Epithelial cell of esophagus (primary cell): Measurements from ENCODE around the gene KPNA6.
"Not testable (repeated sequence)": the region's sequence is repeated elsewhere in the genome, so short reads cannot be mapped to it uniquely, and the experiment has no call there.

Experiments
- DNase-seq: peaks from one replicate; pipeline ENCODE4 v3.0.0; 2010; ENCODE audit warnings: low read depth
- H3K4me3 ChIP-seq: 2 replicates; pipeline ENCODE4 v1.5.1; 2011; ENCODE audit warnings: mild to moderate bottlenecking, low read length, control low read depth
- TF ChIP-seq, protein P1 (sequence below): IDR thresholded peaks from 2 replicates; pipeline ENCODE4 v1.5.1; 2011; ENCODE audit warnings: low read depth, mild to moderate bottlenecking, low read length, control low read depth, inconsistent platforms; ENCODE audit not compliant: insufficient read depth; ENCODE audit errors: missing control alignments

KPNA6 gene

DNA sequence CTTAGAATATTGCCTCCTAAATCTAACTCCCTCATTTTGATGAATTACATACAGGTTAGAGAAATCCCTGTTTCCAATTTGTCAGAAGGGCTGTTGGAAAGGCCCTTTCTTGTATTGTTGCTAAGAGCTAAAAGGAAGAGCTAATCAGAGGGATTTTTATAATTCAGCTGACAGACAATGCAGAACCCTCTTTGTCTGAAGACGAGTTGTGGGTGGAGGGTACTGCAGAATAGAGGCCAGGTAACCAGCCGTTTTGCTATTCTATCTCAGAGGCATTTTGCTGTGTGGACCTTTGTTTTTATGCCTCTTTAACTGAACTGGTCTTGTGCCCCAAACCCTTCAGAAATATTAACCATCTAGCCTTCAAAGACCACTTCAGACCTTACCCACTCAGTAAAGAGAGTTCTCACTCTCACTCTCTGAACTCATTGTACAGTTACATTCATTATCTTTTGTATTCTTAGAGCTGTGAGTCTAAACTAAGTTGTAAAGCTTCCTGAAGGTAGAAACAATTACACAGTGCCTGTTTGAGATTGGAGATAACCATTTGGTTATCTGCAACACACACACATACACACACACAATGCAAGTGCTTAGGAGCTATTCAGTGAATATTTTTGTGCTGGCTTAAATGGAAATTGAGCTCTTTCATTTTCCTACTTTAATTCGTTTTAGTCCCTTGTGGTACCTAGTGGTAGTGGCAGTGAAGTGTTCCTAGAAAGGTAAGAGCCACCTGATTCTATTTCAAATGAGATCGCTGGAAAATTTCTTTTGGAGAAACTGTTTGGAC, 19.7 kb downstream of the KPNA6 start:
- no peak for DNase-seq
- TF ChIP-seq, protein P1, sequence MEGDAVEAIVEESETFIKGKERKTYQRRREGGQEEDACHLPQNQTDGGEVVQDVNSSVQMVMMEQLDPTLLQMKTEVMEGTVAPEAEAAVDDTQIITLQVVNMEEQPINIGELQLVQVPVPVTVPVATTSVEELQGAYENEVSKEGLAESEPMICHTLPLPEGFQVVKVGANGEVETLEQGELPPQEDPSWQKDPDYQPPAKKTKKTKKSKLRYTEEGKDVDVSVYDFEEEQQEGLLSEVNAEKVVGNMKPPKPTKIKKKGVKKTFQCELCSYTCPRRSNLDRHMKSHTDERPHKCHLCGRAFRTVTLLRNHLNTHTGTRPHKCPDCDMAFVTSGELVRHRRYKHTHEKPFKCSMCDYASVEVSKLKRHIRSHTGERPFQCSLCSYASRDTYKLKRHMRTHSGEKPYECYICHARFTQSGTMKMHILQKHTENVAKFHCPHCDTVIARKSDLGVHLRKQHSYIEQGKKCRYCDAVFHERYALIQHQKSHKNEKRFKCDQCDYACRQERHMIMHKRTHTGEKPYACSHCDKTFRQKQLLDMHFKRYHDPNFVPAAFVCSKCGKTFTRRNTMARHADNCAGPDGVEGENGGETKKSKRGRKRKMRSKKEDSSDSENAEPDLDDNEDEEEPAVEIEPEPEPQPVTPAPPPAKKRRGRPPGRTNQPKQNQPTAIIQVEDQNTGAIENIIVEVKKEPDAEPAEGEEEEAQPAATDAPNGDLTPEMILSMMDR: no peak
- H3K4me3 ChIP-seq: no peak overlapping the region

GRCh38 chr1:32128479-32128878, 20.6 kb downstream of the KPNA6 start:
- TF ChIP-seq, protein P1: no peak
- no peak overlapping the region for H3K4me3 ChIP-seq
- no peak for DNase-seq

GRCh38 chr1:32128964-32129363, 21.1 kb downstream of the KPNA6 start:
- H3K4me3 ChIP-seq: no peak overlapping the region
- TF ChIP-seq, protein P1: no peak
- DNase-seq: no peak

DNA sequence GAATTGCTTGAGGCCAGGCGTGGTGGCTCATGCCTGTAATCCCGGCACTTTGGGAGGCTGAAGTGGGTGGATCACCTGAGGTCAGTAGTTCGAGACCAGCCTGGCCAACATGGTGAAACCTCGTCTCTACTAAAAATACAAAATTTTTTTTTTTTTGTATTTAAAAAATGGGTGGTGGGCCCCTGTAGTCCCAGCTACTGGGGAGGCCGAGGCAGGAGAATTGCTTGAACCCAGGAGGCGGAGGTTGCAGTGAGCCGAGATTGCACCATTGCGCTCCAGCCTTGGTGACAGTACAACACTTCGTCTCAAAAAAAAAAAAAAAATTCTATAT, 26.1 kb downstream of the KPNA6 start:
- not testable (repeated sequence) for H3K4me3 ChIP-seq, DNase-seq

DNA sequence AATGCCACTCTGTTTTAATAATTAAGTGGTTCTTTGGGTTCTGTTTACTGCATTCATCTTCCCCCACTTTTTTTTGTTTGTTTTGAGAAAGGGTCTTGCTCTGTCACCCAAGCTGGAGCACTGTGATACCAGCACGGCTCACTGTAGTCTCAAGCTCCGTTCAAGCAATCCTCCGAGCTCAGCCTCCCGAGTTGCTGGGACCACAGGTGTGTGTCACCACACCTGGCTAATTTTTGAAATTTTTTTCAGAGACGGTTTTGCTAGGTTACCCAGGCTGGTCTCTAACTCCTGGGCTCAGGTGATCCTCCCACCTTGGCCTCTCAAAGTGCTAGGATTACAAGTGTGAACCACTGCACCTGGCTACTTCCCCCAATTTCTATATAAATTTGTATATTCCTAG, 29.3 kb downstream of the KPNA6 start:
- TF ChIP-seq, protein P1: no peak
- no peak overlapping the region for H3K4me3 ChIP-seq
- no peak for DNase-seq

DNA sequence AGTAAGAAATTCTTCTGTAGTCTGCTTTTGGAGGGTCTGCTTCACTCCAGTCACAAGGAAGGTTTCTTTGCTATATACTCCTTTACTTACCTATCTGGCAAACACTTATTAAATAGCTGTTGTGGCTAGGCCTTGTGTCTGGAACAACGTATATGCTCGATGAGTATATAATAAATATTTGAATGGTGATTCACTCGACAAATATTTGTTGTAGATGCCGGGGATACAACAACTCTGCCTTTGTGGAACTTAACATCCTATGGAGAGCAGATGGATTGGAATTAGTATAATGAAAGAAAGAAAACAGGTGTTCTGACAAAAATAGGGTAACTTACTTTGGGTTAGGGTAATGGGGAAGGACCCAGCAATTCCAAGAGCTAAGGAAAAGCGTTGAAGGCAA, 31.1 kb downstream of the KPNA6 start:
- TF ChIP-seq, protein P1: no peak
- DNase-seq: peak; percentile 66
- H3K4me3 ChIP-seq: no peak overlapping the region

DNA sequence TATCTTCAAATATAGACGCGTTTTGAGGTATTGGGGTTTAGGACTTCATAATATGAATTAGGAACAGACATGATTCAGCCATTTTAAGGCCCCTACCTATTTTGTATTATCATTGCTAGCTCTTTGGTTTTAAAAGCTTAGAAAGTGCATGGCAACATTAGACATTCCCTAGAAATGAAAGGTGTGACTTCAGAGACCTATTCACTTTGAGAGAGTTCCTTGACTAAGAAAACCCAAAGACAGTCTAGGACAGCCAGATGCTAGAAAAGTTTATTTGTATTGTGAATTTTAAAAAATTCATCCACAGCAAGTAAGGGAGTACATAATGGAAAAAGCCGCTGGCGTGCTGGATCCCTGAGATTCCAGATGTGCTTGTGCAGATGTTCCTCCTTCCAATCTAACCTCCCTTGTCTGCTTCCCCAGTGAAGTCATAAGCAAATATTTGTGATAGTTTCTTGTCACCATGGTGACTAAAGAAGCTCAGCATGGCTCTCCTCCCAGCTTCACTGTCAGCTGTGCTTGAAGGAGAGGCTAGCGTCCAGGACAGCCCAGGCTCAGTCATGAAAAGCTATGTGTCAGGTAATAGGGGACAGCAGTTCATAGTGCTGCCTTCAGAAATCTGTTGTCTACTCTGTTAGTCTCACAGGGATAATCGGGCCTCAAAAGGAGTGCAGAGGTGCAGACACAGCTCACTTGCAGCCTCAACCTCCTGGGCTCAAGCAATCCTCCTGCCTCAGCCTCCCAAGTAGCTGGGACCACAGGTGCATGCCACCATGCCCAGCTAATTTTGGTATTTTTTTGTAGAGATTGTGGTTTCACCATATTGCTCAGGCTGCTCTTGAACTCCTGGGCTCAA, 34.8 kb downstream of the KPNA6 start:
- TF ChIP-seq, protein P1: no peak
- DNase-seq: peak; percentile 62
- no peak overlapping the region for H3K4me3 ChIP-seq

- DNase-seq, H3K4me3 ChIP-seq: not testable (repeated sequence)
Observed at GRCh38 chr1:32143302-32143695, 35.4 kb downstream of the KPNA6 start.
